A673 (cell line): Measurements from ENCODE around the gene PNMT. TPM values are rescaled to one million over a fixed set of nuclear protein-coding genes. Genes with fewer than 3 reads are reported as not detected.

Experiments
- BruUV-seq: library from RNA; stranded (reverse); fragments of 400-500 nt; replicated peaks from 2 replicates; lab custom pipeline; 2021; lab: Mats Ljungman, UMichigan
- CTCF ChIA-PET: fragments of 300-600 bp; sonication (Branson Sonifier 250); formaldehyde crosslinking; loops from one replicate; lab custom pipeline; 2022; ENCODE audit warnings: antibody characterized with exemption; lab: Charles Lee
- POLR2A ChIA-PET: fragments of 300-600 bp; sonication (Branson Sonifier 250); formaldehyde crosslinking; loops from one replicate; lab custom pipeline; 2022; ENCODE audit warnings: antibody characterized with exemption; ENCODE audit not compliant: low non-redundant PET; lab: Charles Lee
- DNase-seq: peaks from one replicate; pipeline ENCODE4 v3.0.0-alpha.2; 2015; ENCODE audit warnings: low spot score
- H3K27ac ChIP-seq: fragments of 200-600 bp; sonication (generic); 2 replicates; pipeline ENCODE4 v1.5.1; 2016; ENCODE audit warnings: mixed run types, low read depth, mild to moderate bottlenecking, mixed read lengths, antibody characterized with exemption, low read length; ENCODE audit not compliant: poor library complexity, severe bottlenecking
- H3K27me3 ChIP-seq: fragments of 200-600 bp; sonication (generic); replicated peaks from 2 replicates; pipeline ENCODE4 v1.6.1; 2017; ENCODE audit warnings: mixed run types, low read depth, mild to moderate bottlenecking, mixed read lengths, antibody characterized with exemption, low read length; ENCODE audit not compliant: insufficient read depth, poor library complexity
- H3K36me3 ChIP-seq: fragments of 200-600 bp; sonication (generic); 2 replicates; pipeline ENCODE4 v1.6.1; 2016; ENCODE audit warnings: mixed run types, mild to moderate bottlenecking, mixed read lengths, antibody characterized with exemption, low read length; ENCODE audit not compliant: insufficient read depth, poor library complexity, severe bottlenecking
- H3K4me1 ChIP-seq: fragments of 200-600 bp; sonication (generic); 2 replicates; pipeline ENCODE4 v1.6.1; 2017; ENCODE audit warnings: mixed run types, mild to moderate bottlenecking, mixed read lengths, antibody characterized with exemption, low read length; ENCODE audit not compliant: insufficient read depth, poor library complexity, severe bottlenecking
- H3K4me3 ChIP-seq: fragments of 200-600 bp; sonication (generic); 2 replicates; pipeline ENCODE4 v1.5.1; 2016; ENCODE audit warnings: low read depth, mixed run types, mild to moderate bottlenecking, mixed read lengths, low read length; ENCODE audit not compliant: poor library complexity, severe bottlenecking
- H3K9me3 ChIP-seq: fragments of 200-600 bp; sonication (generic); 2 replicates; pipeline ENCODE4 v1.6.1; 2016; ENCODE audit warnings: mixed run types, low read depth, mild to moderate bottlenecking, mixed read lengths, antibody characterized with exemption, low read length; ENCODE audit not compliant: poor library complexity, severe bottlenecking
- EZH2 ChIP-seq: fragments of 200-600 bp; sonication (generic); IDR thresholded peaks from 2 replicates; pipeline ENCODE4 v1.6.1; 2017; ENCODE audit warnings: borderline replicate concordance, low read depth, mild to moderate bottlenecking, mixed read lengths, antibody characterized with exemption, low read length; ENCODE audit not compliant: poor library complexity, severe bottlenecking
- intact Hi-C: fragments of 100-400 bp; cut with micrococcal nuclease; formaldehyde crosslinking; loops from one replicate; pipeline ENCODE4 v1.10.0; 2022; ENCODE audit not compliant: unreplicated experiment
- total RNA-seq: library from RNA; stranded (reverse); gene quantifications from 2 replicates; pipeline ENCODE4 v1.2.3, GENCODE V29; 2021
- TF ChIP-seq, protein P1 (sequence below): fragments of 300-800, 200-600 bp; sonication (generic); conservative IDR thresholded peaks from 2 replicates; pipeline ENCODE4 v1.5.1; 2017; ENCODE audit warnings: low read depth, mild to moderate bottlenecking, antibody characterized with exemption, low read length, moderate library complexity, mixed read lengths

Gene PNMT
- total RNA-seq, 1 experiment from 2014 or later = not detected

DNA sequence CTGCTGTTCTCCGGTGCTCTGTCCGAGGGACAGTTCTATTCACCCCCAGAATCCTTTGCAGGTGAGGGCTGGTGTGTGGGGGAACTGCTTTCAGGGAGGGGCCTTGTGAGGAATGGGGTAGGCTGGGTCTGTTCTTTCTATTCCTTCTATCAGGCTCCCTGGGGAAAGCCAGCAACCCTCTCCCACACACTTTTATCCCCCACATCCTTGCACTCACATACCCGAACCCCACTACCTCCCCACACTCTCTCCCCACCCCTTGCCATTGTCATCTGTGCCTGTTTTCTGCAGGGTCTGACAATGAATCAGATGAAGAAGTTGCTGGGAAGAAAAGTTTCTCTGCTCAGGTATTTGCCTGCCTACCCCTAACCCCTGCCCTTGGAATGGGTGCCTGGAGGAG lies 9.5 kb upstream of the PNMT start:
- TF ChIP-seq, protein P1, sequence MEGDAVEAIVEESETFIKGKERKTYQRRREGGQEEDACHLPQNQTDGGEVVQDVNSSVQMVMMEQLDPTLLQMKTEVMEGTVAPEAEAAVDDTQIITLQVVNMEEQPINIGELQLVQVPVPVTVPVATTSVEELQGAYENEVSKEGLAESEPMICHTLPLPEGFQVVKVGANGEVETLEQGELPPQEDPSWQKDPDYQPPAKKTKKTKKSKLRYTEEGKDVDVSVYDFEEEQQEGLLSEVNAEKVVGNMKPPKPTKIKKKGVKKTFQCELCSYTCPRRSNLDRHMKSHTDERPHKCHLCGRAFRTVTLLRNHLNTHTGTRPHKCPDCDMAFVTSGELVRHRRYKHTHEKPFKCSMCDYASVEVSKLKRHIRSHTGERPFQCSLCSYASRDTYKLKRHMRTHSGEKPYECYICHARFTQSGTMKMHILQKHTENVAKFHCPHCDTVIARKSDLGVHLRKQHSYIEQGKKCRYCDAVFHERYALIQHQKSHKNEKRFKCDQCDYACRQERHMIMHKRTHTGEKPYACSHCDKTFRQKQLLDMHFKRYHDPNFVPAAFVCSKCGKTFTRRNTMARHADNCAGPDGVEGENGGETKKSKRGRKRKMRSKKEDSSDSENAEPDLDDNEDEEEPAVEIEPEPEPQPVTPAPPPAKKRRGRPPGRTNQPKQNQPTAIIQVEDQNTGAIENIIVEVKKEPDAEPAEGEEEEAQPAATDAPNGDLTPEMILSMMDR = no peak
- TF ChIP-seq EZH2 = no peak
- BruUV-seq = no TSS peak
- ChIA-PET CTCF (no interaction called here), POLR2A (interaction anchor here (0.7 kb wide), 1 partner anchor 584 kb away, joined by 3 read pairs; no protein-coding TSS in a partner anchor)
- Histone ChIP-seq H3K27me3 (no peaks in the 10 kb centered on the region), H3K4me3 (no peak overlapping the region), H3K36me3 (no peaks in the 10 kb centered on the region), H3K4me1 (no peaks in the 10 kb centered on the region), H3K27ac (no peak overlapping the region), H3K9me3 (no peaks in the 10 kb centered on the region)
- intact Hi-C loops = no loop called here
- DNase-seq = no peak

DNA sequence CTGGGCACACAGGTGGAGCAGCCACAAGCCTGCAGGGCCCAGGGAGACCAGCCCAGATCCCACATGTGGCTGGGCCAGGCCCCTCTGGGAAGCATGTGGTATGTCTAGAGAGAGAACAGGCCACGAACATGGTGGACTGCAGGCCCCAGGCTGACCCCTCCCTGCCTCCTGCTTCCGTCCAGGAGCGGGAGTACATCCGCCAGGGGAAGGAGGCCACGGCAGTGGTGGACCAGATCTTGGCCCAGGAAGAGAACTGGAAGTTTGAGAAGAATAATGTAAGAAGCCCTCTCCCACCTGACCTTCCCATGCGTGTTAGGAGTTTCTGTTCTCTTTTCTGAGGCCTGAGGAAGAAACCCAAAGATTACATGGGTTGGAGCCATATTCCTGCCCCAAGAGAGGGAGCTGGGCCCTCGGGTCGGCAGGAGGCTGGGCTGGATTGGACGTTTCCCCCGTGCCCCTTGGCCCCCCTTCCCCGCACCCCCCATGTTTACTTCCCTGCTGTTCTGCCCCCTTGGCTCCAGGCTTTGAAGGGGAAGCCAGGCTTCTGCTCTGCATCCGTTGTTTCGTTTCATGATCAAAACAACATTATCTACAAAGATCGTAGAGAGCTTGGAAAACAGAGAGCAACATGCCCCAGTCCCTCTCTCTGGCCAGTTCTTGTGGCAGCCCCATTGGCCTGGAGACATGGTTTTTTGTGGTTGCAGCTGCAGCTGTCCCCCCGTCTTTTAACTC lies 8.8 kb upstream of the PNMT start:
- Histone ChIP-seq H3K4me1 (no peaks in the 10 kb centered on the region), H3K27me3 (no peaks in the 10 kb centered on the region), H3K9me3 (no peaks in the 10 kb centered on the region), H3K4me3 (no peak overlapping the region), H3K36me3 (no peaks in the 10 kb centered on the region), H3K27ac (no peak overlapping the region)
- intact Hi-C loops = no loop called here
- no TSS peak for BruUV-seq
- TF ChIP-seq EZH2 = no peak
- TF ChIP-seq, protein P1 = no peak
- ChIA-PET POLR2A (no interaction called here), CTCF (interaction anchor here (0.7 kb wide), 1 partner anchor 286 kb away, joined by 4 read pairs; no protein-coding TSS in a partner anchor)
- DNase-seq = no peak

DNA sequence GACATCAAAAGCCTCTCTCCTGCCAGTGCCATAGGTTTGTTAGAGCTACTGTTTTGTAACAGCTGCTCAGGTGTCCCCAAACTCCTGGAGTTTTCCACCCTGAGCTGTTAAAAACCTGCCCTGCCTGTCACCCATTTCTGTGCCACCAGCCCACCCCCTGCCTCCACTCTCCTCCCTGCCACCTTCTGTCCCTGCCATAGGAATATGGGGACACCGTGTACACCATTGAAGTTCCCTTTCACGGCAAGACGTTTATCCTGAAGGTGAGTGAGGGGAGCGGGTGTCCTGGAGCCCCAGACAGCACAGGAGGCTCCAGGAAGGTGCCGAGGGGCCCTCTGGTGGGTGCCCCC lies 8.3 kb upstream of the PNMT start:
- H3K27me3 ChIP-seq = no peaks in the 10 kb centered on the region
- TF ChIP-seq, protein P1 = no peak
- TF ChIP-seq EZH2 = no peak
- no peaks in the 10 kb centered on the region for H3K4me1 ChIP-seq
- CTCF ChIA-PET = interaction anchor here (0.7 kb wide), 1 partner anchor 286 kb away, joined by 4 read pairs; no protein-coding TSS in a partner anchor
- intact Hi-C loops = no loop called here
- no peaks in the 10 kb centered on the region for H3K9me3 ChIP-seq
- H3K27ac ChIP-seq = no peak overlapping the region
- no peak overlapping the region for H3K4me3 ChIP-seq
- no peaks in the 10 kb centered on the region for H3K36me3 ChIP-seq
- POLR2A ChIA-PET = no interaction called here
- no peak for DNase-seq
- BruUV-seq = no TSS peak
